Heart right ventricle (tissue), 16 donors: ENCODE measurements around the gene SPNS3. TPM values are rescaled to one million over a fixed set of nuclear protein-coding genes. Genes with fewer than 3 reads are reported as not detected.

ENCODE experiments used
- ATAC-seq, 8 donors: fragments of 200-7000 bp; cut with Tn5 transposase; one replicate each; pipeline ENCODE4 v1.9.1; 2020; ENCODE audit warnings: mild to moderate bottlenecking in 8 of 8, moderate library complexity in 8 of 8, moderate number of reproducible peaks in 1 of 8
- DNase-seq, 2 donors: peaks; one replicate each; pipeline ENCODE4 v3.0.0-alpha.2; 2020
- H3K27ac ChIP-seq, 10 donors: fragments of 200-600 bp; sonication (generic) in 2 of 10; one replicate each; pipeline versions ENCODE4 v1.5.0 to v1.8.0; 2020 to 2022; ENCODE audit warnings: mild to moderate bottlenecking in 3 of 10
- H3K27me3 ChIP-seq, 7 donors: fragments of 200-600 bp; one replicate each; pipeline ENCODE4 v1.8.0; 2021 to 2022; ENCODE audit warnings: mild to moderate bottlenecking in 2 of 7
- H3K36me3 ChIP-seq, 9 donors: fragments of 200-600 bp; sonication (generic) in 1 of 9; one replicate each; pipeline versions ENCODE4 v1.5.0 to v1.8.0; 2020 to 2022; ENCODE audit warnings: mild to moderate bottlenecking in 2 of 9
- H3K4me1 ChIP-seq, 9 donors: fragments of 200-600 bp; sonication (generic) in 1 of 9; one replicate each; pipeline versions ENCODE4 v1.5.0 to v1.8.0; 2020 to 2022; ENCODE audit warnings: mild to moderate bottlenecking in 4 of 9
- H3K4me3 ChIP-seq, 10 donors: fragments of 200-600 bp; sonication (generic) in 2 of 10; one replicate each; pipeline versions ENCODE4 v1.5.0 to v1.8.0; 2020 to 2022; ENCODE audit warnings: mild to moderate bottlenecking in 7 of 10, moderate library complexity in 2 of 10
- H3K9me3 ChIP-seq, 11 donors: fragments of 200-600 bp in 10 of 11; sonication (generic) in 2 of 11; one replicate each; pipeline versions ENCODE4 v1.5.0 to v1.8.0; 2013 to 2022; ENCODE audit warnings: mild to moderate bottlenecking in 2 of 11, control low read depth in 1 of 11, moderate library complexity in 1 of 11
- CTCF ChIP-seq, 9 donors: fragments of 200-600 bp; sonication (generic) in 2 of 9; IDR thresholded peaks; one replicate each; pipeline versions ENCODE4 v1.5.0 to v1.8.0; 2021 to 2022; ENCODE audit warnings: antibody characterized with exemption in 9 of 9, mild to moderate bottlenecking in 5 of 9, moderate library complexity in 1 of 9
- WGBS, 2 donors: extraction: QIAGEN DNeasy Blood & Tissue Kit; methylation state at CpG; one replicate each; pipeline ENCODE4 v1.1.7; 2013; ENCODE audit warnings: inconsistent platforms in 1 of 2; 5-methylcytosine and 5-hydroxymethylcytosine counted together
- intact Hi-C, 10 donors: fragments of 100-400 bp; cut with DNase I; formaldehyde crosslinking; loops; one replicate each; pipeline versions ENCODE4 v1.11.1 to v1.14.2; 2022
- polyA plus RNA-seq, 2 donors: library from polyadenylated mRNA; stranded (reverse); fragments of 200-250 nt; gene quantifications; one replicate each; pipeline ENCODE4 v1.2.3, GENCODE V29; 2013
- total RNA-seq, 10 donors: library from RNA; stranded (reverse); fragmentation: NEBNext Ultra II Directional in 3 of 10; extraction: Animal tissue kit (Norgen Biotek cat#: 25700) in 3 of 10; gene quantifications; one replicate each; pipeline versions ENCODE4 v1.2.1 to v1.2.4, GENCODE V29; 2021 to 2023
- donor health status: Arrhythmogenic right ventricular cardiomyopathy.
- donor health status: ischemic (EF 13 %, LVEDD 7.1; RV severe dilation, severe dysfunction).
- donor health status: healthy with polysubstance abuse.
- donor health status: DM: no; HTN: yes; CAD: no.
- donor health status: DM: no; HTN: no; CAD: no.
- donor health status: ischemic (EF 25% LVEDD 6.9; RV normal size, moderate dysfunction).
- donor health status: ischemic (EF 25% LVEDD 5.7; RV mildly dilated, moderate dysfunction).
- donor health status: healthy.
- donor health status: DM: yes; HTN: yes; CAD: no.
- donor health status: Ischemic cardiomyopathy.
- donor health status: ischemic (EF 35%, LVEDD 5.7; RV mildly dilated, moderate dysfunction).
- donor health status: nonischemic (EF 11% LVEDD 7.7; RV severe dilation, severe dysfunction).
- donor health status: DM: yes; HTN: yes; CAD: no.
- donor health status: PGD.
- donor health status: ischemic (EF 29% LVEDD 5.4; RV normal size, mild dysfunction).
- donor health status: nonischemic (EF 23%, LVEDD 6.1; RV moderate dilation, normal function).

Gene SPNS3
- total and polyA plus RNA-seq, 12 donors, result 0.13 to 4.2 (median 0.89) TPM; not detected in 1

DNA sequence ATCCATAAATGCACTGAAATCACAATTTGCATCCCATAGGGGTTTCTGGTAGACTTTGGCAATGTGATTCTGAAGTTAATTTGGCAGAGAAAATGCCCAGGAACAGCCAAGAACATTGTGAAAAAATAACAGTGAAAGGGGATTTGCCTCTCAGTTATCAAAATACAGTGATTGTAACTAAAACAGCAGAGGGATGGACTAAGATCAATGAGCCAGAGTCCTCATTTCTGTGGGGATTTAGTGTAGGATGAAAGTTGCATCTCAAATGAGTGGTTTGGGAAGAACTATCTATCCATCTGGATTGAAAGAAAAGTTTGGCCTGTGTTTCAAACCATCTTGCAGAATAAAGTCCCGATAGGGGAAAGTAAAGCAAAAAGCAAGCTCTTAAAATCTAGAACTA lies 93.4 kb downstream of the SPNS3 start:
- Histone ChIP-seq H3K27ac (peak overlapping the region in 2 of 10 donors; percentile 16 to 26), H3K27me3 (no peaks in the 10 kb centered on the region), H3K4me3 (no peak overlapping the region), H3K36me3 (peaks cover 0 to 8% (median 0%) of the 10 kb centered on the region in 9 donors), H3K4me1 (peaks cover 12 to 74% (median 38%) of the 10 kb centered on the region in 9 donors), H3K9me3 (no peaks in the 10 kb centered on the region)
- no peak for DNase-seq
- ATAC-seq, result no peak
- TF ChIP-seq CTCF (IDR thresholded peaks at IDR 0.05), result no peak
- 55 to 63% methylated on average over 1 of the region's 1 CpG for WGBS, 2 donors
- intact Hi-C loops, result no loop called here

DNA sequence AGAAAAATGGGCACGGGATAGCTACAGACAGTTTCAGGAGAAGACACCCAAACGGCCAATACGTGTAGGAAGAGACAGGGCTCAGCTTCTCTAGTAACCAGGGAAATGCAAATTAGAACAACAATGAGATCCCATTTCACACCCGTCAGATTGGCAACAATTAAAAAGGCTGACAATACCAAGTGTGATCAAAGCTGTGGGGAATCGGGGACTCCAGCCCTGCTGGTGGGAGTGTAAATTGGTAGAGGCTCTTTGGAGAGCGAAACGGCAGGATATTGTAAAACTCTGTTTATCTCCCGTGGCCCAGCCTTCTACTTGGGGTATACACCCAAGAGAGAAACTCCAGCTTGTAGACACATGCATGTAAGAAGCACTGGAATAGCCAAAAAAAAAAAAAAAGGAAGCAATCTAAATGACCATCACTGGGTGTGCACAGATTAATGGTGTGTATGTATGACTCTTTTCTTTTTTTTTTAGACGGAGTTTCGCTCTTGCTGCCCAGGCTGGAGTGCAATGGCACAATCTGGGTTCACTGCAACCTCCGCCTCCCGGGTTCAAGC lies 93.9 kb downstream of the SPNS3 start:
- no peaks in the 10 kb centered on the region for H3K27me3 ChIP-seq
- WGBS, 2 donors, result 65 to 73% methylated on average over 12 of the region's 12 CpGs
- H3K27ac ChIP-seq, result peak overlapping the region in 1 of 10 donors; percentile 2
- DNase-seq (no peak), ATAC-seq (no peak)
- H3K4me3 ChIP-seq, result no peak overlapping the region
- no peak for TF ChIP-seq CTCF (IDR thresholded peaks at IDR 0.05)
- intact Hi-C loops, result no loop called here
- peaks cover 0 to 11% (median 0%) of the 10 kb centered on the region in 9 donors for H3K36me3 ChIP-seq
- no peaks in the 10 kb centered on the region for H3K9me3 ChIP-seq
- H3K4me1 ChIP-seq, result peaks cover 7 to 74% (median 39%) of the 10 kb centered on the region in 9 donors

DNA sequence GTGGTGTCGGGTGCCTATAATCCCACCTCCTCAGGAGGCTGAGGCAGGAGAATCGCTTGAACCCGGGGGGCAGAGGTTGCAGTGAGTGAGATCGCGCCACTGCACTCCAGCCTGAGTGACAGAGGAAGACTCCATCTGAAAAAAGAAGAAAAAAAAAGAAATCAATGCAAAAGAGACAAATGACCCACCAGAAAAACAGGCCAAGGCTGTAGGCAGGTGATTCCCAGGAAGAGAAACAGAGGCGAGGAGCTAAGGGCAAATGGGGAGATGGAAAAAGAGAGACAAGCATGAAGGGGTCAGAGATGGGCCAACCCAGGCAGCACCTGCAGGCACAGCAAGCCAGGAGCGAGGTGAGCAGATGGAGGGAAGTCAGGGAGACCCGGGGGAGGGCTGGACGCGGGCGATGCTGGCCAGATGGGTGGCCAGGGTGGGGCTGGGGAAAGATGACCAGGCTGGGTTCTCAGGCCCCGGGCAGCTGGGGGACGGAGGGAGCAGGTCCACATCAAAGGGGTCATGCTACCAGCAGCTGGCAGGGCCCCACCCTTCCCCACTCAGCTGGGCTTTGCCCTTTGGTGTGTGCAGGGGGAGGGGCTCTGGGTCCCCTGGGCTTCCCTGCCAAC lies 95.9 kb downstream of the SPNS3 start:
- DNase-seq, result no peak
- Histone ChIP-seq H3K4me1 (peaks cover 7 to 78% (median 58%) of the 10 kb centered on the region in 9 donors), H3K9me3 (no peaks in the 10 kb centered on the region), H3K36me3 (peaks cover 0 to 12% (median 0%) of the 10 kb centered on the region in 9 donors), H3K27me3 (no peaks in the 10 kb centered on the region), H3K27ac (peak overlapping the region; percentile 48 to 88 (median 78)), H3K4me3 (no peak overlapping the region)
- WGBS, 2 donors, result 77 to 88% methylated on average over 13 of the region's 13 CpGs
- intact Hi-C loops, result loop anchor here in 2 of 10 donors (10.0 kb wide), 1 partner anchor 105 kb away; no protein-coding TSS in a partner anchor
- TF ChIP-seq CTCF (IDR thresholded peaks at IDR 0.05), result no peak
- ATAC-seq, result no peak

GRCh38 chr17:4530799-4531730 lies 97.3 kb downstream of the SPNS3 start:
- peak; percentile 35 to 79 (median 66) for ATAC-seq
- intact Hi-C loops, result loop anchor here in 2 of 10 donors (10.0 kb wide), 1 partner anchor 106 kb away; no protein-coding TSS in a partner anchor
- peaks cover 10 to 92% (median 70%) of the 10 kb centered on the region in 9 donors for H3K4me1 ChIP-seq
- peak overlapping the region; percentile 48 to 88 (median 78) for H3K27ac ChIP-seq
- H3K9me3 ChIP-seq, result no peaks in the 10 kb centered on the region
- peaks cover 0 to 4% (median 0%) of the 10 kb centered on the region in 9 donors for H3K36me3 ChIP-seq
- TF ChIP-seq CTCF (IDR thresholded peaks at IDR 0.05), result no peak
- no peak overlapping the region for H3K4me3 ChIP-seq
- peak; percentile 56 to 72 for DNase-seq
- 58 to 63% methylated on average over 30 of the region's 30 CpGs for WGBS, 2 donors
- no peaks in the 10 kb centered on the region for H3K27me3 ChIP-seq
